GM13977 (cell line): Measurements from ENCODE around the gene RBM22.

Experiments
- DNase-seq: peaks from one replicate; pipeline ENCODE4 v3.0.0; 2012; ENCODE audit warnings: low spot score
- in situ Hi-C: fragments of 300-500 bp; cut with MboI; formaldehyde crosslinking; loops from one replicate; pipeline ENCODE4 v1.12.0; 2022; ENCODE audit warnings: low sequenced_read_pairs, low pct_unique_long_range_greater_than_20kb, mixed read lengths, inconsistent platforms; ENCODE audit not compliant: unreplicated experiment
- TF ChIP-seq, protein P1 (sequence below): IDR thresholded peaks from 2 replicates; pipeline ENCODE4 v1.5.1; 2012; ENCODE audit warnings: mild to moderate bottlenecking, control low read depth; ENCODE audit not compliant: insufficient read depth; ENCODE audit errors: extremely low read depth, missing control alignments

Gene RBM22

DNA sequence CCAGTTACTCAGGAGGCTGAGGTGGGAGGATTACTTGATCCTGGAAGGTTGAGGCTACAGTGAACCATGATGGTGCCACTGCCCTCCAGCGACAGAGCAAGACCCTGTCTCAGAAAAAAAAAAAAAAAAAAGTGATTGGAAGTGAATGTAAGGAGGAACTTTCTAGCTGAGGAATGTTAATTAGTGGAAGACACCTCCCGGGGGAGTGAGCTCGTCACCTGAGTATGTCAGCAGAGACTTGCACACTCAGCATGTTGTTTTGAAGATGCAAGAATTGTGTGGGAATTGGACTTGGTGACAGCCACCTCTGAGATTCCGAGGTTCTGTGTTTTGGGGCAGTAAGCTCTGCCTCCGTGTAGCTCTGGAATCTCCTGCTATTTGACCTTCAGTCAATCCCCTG is 56.8 kb downstream of the RBM22 start:
- in situ Hi-C loops: loop anchor here (10.0 kb wide), 1 partner anchor 79 kb away; no protein-coding TSS in a partner anchor
- DNase-seq: no peak
- TF ChIP-seq, protein P1, sequence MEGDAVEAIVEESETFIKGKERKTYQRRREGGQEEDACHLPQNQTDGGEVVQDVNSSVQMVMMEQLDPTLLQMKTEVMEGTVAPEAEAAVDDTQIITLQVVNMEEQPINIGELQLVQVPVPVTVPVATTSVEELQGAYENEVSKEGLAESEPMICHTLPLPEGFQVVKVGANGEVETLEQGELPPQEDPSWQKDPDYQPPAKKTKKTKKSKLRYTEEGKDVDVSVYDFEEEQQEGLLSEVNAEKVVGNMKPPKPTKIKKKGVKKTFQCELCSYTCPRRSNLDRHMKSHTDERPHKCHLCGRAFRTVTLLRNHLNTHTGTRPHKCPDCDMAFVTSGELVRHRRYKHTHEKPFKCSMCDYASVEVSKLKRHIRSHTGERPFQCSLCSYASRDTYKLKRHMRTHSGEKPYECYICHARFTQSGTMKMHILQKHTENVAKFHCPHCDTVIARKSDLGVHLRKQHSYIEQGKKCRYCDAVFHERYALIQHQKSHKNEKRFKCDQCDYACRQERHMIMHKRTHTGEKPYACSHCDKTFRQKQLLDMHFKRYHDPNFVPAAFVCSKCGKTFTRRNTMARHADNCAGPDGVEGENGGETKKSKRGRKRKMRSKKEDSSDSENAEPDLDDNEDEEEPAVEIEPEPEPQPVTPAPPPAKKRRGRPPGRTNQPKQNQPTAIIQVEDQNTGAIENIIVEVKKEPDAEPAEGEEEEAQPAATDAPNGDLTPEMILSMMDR: no peak

DNA sequence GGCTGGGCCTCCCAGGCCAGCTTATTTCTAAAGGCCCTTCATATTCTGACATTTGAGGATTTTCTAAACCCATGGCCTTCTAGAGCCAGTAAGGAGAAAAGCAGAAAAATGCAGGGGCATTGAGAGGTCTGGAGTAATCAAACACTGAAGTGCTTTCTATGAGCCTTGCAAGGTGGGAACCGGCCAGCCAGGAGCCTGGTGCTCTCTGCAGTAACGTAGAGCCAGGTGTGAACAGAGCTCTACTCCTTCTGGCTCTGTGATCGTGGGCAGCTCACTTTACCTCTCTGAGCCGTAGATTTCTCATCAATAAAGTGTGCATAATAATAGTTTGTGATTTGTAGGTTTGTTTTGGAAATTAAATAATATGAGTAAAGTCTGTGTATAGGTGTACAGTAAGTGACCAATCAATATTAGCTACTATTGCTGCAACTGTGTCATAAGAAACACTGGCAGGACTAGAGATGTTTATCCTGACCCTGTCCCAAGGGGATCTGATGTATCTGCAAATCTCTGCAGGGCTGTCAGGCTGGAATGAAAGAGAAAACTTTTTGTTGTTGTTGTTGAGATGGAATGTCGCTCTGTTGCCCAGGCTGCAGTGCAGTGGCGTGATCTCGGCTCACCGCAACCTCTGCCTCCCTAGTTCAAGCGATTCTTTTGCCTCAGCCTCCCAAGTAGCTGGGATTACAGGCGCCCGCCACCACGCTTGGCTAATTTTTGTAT is 57.7 kb downstream of the RBM22 start:
- in situ Hi-C loops: loop anchor here (10.0 kb wide), 1 partner anchor 78 kb away; no protein-coding TSS in a partner anchor
- TF ChIP-seq, protein P1: no peak
- no peak for DNase-seq

DNA sequence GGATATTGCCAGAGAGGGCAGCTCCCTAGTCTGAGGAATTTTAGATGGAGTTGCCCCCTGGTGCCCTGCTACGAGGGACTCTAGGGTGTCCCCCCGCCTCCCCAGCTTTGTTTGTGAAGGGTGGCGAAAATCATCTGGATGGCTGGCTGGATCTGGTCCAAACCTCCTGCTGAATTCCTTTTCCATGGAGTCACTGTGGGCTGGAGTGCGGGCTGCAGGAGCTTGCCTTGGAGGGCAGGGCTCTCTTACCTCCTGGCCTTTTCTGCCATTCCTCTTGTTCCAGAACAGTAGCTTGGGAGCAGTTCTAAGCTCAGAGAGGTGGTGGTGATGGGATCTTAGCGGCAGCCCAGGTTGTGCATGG is 58.3 kb downstream of the RBM22 start:
- in situ Hi-C loops: loop anchor here (10.0 kb wide), 1 partner anchor 78 kb away; no protein-coding TSS in a partner anchor
- no peak for DNase-seq
- TF ChIP-seq, protein P1: no peak

DNA sequence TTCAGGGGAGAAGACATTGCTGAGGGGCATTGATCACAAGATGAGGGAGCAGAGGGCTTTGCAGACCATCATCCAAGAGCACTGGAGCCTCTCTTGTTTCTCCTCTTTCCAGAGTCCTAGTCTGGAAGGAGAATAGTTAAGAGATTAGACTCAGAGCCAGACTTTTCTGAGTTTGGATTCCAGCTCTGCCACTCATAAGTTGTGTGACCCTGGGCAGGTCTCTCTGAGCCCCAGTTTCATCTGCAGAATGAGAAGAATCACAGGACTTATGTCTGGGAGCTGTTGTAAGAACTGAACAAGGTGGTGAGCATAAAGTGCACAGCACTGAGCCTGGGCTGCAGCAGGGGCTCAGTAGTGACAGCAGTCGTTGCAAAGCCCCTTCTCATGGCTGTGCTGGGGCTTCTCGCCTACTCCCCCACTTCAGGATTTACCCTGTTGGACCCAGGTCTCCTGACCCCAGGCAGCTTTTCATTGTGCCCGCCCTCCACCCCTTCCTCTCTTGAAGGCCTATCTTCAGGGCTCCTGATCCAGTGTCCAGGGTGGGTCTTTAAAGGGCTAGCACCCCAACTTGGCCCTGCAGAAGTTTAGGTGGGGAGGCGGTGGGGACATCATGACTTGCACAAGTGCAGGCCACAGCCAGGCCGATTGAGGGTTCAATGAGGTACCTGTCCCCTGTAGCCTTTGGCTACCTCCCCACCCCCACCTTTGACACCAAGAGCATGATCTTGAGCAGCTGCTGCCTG is 58.9 kb downstream of the RBM22 start:
- TF ChIP-seq, protein P1: no peak
- no peak for DNase-seq
- in situ Hi-C loops: loop anchor here (10.0 kb wide), 1 partner anchor 77 kb away; no protein-coding TSS in a partner anchor

DNA sequence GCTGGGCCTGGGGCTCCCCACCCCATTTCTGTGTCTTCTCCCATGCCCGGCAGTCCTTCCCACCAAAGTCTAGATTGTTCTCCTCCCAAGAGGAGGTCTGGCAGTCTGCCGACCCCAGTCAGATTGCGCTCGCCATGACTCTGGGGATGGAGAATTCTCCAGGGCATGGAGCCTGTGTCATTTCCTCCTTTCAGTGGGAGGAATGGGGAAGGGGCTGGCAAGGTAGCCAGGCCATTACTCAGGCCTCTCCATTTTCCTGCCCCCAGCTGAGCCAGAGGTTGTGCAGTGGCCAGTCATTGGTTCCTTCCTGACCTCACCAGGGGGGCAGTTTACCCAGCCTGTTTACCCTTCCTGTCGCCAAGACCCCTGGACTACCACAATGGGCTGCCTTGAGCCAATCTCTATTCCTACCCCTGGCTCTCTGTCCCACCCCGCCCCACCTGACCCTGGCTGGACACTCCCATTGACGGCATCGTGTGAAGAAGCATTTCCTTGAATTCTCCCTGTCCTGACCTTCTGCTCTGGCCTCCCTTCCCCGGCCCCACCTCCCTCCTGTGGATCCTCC is 59.8 kb downstream of the RBM22 start:
- in situ Hi-C loops: loop anchor here (10.0 kb wide), 1 partner anchor 76 kb away; no protein-coding TSS in a partner anchor
- no peak for DNase-seq
- TF ChIP-seq, protein P1: no peak
